GM19238 (cell line): ENCODE data around the gene LPCAT1.

Source experiments
- DNase-seq: peaks from one replicate; pipeline ENCODE4 v3.0.0; 2011; ENCODE audit warnings: low spot score; ENCODE audit not compliant: insufficient read length

Gene LPCAT1

DNA sequence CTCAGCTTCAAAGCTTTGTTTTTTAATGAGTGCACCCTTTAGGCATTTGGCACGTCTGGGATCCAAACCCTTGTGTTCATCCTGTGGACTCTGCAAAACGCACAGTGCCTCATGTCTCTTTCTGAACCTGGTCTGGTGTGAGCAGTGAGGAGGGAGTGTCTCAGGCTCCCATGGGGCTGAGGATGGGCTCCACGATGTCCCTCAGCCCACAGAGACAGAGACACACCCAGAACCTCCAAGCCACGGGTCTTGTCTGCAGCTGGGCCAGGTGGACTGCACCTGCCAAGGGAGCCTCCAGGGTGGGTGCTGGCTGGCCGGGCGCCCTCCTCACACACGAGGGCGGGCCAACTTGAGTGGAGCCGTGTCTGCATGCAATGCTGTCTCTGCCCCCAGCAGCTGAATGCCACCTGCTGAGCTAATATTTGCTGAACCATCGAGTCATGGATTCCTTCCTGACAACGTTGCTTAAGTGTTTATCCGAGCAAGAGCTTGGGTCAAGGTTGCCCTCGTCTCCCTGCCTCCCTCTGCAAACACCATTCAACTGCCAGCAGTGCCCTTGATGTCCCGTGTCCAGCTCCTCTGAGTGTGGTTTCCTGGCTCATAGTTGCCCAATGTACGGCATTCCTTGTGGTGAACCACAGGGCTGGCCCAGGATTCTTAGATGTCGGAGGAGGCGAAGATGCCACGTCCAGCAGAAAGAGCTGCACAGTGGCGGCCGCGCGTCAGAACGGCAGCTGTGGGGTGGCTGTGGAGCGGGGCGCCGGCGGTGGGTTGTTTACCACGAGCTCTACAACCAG is 31.4 kb upstream of the LPCAT1 start:
- DNase-seq: no peak

- DNase-seq: no peak
These were observed 30.7 kb upstream of the LPCAT1 start for GRCh38 chr5:1554410-1554967.

DNA sequence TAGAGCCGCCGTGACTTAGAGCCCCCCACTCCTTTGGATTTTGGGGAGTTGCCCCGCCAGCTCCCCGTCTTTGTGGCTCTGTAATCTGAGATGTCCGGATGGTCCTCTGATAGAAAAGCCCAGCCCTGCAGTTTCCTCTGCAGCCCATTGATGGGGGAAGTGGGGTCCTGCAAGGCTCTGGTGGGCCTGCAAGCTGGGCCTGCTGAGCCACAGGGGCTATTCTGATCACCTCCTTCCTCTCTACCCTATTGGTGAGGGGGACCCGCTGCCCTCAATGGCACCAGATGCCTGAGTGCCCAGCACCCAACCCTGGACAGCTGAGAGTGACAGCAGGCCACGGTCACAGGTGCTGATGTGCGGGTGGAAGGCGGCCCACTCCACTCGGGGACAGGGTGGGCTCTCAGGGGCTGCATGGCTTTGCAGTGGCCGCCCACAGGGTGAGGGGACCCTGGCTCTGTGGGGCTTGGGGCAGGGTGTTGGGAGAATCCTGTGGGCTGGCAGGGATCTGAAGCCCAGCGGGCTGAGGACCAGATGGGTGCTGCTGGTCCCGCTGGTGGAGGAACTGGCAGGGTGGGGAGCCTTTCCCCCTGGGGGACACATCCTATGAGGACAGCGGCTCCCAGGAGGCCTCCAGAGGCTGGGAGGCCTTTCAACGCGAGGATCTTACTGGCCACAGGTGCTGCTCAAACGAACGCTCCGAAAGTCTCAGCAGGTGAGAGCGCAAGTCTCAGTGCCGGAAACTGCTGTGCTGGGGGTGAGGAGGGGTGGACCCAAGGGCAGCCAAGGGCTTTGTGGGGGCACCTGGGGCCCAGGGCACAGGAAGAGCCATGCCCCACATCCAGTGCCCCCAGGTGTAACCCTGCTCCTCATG is 30.0 kb upstream of the LPCAT1 start:
- DNase-seq: no peak

DNA sequence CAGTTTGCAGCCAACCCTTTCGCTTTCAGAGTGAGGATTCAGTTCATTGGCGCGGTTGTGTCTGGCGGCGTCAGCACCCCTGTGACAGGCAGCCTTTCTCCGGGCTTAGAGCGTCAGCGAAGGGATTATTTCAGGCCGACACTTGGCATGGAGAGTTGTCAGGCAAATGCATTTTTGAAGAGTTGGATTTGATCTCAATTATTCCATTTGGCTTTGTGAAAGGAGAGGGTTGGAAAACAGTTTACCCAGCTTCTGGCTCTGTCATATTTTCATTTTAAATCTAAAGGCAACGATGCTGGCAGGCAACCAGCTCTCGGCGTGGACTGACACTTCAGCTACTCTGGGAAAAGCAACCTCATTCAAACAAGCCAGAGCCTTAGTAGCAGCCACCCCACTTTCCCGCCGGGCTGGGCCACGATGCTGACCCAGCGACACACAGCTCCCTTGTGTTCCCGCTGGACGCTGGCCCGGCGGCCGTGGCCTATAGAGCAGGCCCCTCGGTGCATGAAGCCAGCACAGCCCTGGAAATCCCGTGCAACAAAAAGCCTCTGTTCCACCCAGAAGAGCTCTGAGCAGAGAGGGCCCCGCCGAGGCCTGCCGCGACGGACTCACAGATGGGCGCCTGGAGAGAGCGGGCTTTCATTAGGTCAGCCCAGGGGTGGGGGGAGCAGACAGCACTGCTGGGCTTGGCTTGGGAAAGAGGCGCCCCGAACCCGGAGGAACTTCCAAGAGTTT is 28.9 kb upstream of the LPCAT1 start:
- DNase-seq: no peak

GRCh38 chr5:1551426-1552301 is 27.9 kb upstream of the LPCAT1 start:
- DNase-seq: no peak

DNA sequence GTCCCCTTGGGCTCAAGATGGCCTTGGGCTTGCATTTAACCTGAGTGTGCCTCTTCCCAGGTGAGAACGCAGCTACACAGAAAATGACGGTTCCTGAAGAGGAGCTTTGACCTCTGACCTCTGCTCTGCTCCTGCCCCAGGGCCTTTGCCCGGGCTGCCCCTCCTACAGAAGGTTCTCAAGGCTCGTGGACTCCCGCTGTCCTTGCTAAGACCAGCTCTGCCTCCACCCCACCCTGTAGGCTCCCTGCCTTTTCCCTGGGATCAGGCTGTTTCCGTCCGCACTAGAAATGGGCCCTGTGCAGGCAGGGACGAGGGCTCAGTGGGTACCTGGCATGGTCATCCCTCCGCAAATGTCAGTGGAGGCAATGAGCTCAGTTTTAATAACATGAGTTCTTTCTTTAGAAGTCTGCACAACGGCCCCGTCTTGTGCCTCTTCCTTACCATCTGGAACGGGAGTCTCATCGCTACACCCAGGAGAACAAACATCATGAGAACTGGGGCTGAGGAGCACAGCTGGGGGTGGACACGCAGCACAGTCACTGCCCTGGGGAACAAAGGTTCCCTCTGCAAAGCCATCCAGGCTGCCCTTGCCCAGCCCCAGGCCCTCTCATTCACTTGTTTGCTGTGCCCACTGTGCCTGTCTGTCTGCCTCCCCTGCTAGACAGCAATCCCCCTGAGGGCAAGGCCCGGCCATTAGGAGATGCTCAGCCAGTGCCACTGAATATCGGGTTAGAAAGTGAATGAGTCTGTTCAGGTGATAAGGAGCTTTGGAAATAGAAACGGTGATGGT is 26.7 kb upstream of the LPCAT1 start:
- no peak for DNase-seq

DNA sequence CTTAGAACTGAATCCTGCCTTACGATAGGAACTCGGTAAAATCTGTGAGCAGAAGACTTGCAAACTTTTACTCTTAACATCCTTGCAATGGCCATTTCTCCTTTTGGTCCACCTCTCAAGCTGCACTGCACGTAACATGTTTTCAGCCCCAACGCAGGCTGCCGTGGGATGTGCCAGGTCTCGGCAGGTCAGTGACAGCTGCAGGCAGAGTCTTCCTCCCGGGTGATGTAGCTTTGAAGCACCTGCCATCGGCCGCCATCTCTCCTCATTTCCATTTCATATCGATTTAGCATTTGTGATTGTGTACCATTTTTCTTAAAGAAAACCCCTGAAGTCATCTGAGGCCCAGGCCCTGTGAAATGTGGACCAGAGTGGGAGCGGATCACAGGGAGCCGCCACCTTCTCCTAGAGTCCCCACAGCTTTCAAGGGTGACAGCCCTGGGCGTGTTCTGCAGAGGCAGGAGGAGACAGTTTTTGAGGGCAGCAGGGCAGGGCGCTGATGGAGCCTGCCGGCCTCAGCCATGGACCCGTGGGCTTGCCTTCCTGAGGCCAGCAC is 25.8 kb upstream of the LPCAT1 start:
- DNase-seq: no peak

- no peak for DNase-seq
These were observed 25.1 kb upstream of the LPCAT1 start for GRCh38 chr5:1548702-1549474.

- no peak for DNase-seq
These were observed 23.9 kb upstream of the LPCAT1 start for GRCh38 chr5:1547655-1548054.

GRCh38 chr5:1547236-1547635 is 23.5 kb upstream of the LPCAT1 start:
- no peak for DNase-seq

DNA sequence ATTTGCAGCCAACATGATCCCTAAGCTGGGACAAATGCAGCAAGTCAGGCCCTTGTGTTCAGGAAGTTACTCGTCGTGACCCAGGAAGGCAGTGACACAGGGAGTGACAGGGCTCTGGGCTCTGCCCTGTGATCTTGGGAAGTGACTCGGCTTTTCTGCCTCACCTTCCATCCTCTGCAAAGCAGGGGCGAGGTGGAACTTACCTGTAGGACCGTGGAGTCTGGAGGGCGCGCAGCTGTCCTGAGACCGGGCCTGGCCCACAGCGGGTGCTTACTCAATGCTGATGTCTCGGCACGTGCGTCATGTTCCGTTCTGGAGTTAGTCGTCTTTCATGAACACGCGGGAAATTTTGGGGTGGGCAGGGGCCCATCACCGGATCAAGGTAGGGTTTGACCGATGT is 22.8 kb upstream of the LPCAT1 start:
- DNase-seq: no peak

DNA sequence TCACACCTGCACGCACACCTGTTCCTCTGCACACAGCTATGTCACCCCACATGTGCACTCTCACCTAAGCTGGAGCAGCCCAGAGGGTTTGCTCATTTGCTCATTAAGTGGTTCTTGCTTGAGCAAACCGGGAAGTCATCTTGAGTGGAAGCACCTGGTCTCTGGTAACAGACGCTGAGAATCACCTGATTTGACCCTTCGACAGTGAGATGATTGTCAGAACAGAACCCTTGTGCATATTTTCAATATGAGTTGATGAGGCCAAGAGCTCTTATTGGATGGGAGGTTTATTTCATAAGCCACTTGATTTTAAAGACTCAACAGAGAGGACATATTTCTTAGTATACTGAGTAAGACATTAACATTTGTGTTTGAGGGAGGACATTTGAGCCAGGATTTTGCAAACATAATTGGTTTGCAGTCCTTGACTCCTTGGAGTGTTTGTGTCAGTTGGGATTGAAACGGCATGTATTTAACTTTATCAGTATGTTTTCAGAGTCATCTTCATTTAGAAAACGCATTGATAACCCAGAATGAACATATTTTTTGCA is 22.1 kb upstream of the LPCAT1 start:
- no peak for DNase-seq

DNA sequence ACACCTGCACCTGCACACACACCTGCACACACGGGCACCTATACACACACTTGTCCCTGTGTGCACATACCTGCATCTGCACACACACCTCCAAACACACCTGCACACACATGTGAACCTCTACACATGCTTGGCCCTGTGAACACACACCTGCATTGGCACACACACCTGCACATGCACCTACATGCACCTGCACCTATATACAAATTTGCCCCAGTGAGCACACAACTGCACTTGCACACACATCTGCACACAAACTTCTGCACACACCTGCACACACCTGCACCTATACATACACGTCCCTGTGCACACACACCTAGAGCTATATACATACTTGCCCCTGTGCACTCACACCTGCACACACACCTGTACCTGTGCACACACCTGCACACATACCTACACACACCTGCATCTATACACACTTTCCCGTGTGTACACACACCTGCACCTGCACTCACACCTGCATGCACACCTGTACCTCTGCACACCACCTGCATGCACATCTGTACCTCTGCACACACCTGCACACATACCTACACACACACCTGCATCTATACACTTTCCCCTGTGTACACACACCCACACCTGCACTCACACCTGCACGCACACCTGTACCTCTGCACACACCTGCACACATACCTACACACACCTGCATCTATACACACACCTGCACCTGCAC is 21.5 kb upstream of the LPCAT1 start:
- DNase-seq: no peak

DNA sequence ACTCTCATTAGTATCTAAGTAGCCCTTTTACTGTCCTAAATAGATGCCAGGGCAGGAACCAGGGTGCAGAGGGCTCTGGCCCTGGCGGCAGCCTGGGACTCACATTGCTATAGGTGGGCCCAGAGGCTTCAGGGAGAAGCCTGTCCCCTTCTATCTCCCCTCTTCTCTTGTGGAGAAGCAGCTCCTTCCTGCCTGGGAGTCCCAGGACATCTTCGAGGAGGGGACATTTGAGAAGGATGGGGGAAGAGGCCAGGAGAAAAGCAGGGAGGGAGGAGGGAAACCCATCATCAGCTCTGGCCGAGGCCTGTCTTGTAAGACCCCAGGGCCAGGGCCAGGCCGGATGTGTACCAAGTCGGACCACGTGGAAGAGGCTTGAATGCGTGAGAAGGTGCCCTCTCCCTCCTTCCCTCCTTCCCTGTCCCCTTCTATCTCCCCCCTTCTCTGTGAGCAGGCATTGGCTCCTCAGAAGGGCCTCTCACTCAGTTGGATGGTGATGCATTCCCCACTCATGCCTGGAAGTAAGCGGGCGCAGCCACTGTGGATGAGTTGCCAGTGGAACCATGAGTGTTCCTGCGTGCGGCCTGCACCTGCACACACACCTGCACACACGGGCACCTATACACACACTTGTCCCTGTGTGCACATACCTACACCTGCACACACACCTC is 20.7 kb upstream of the LPCAT1 start:
- DNase-seq: no peak

DNA sequence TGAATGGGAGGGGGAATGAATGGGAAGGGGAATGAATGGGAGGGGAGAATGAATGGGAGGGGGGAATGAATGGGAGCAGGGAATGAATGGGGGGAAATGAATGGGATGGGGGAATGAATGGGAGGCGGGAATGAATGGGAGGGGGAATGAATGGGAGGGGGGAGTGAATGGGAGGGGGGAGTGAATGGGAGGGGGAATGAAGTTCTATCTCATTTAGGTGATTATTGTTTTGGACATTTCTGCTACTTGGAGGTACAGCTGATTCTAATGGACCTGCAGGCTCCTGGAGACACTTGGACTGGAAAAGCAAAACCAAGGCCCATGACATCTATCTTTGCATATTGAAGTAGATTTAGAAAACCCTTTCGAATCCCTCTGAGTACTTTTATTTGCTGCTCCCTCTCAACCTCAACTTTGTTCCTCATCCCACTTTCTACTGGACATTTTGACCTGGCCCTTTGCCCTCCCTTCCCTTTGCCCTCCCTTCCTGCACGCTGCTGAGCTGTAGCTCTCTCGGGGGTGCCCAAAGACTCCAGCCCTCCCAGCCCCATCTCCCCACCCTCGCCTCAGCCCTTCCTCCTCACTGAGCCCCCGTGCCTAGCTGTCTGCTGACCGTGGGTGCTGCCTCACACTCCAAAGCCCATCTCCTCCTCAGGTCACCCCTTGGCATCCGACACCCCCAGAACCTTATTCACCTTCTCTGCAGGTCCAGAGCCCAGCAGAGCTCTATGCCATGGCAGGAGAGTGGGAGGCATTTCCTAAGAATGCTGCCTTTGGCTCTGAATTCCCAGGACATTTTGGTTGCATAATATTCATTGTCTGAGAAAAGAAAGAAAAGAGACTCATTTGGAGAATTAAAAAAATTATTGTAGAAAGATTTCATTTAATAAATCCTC is 19.9 kb upstream of the LPCAT1 start:
- DNase-seq: no peak

DNA sequence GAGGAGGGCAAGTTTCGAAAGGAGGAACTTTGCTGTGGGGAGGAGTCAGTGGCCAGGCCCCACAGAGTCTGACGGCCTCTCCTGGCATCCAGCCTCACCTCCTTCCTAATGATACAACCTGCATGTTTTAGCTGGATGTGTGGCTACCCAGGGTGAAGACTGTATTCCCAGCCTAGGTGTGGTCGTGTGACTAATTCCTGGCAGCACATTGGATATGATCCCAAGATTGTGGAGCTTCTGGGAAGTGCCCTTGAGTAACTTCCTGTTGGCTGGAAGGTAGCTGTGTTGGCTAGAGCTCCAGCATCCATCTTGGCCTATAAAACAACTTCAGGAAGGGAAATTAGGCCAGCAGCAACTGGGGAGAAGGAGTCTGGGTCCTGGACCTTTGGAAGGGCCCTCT is 19.0 kb upstream of the LPCAT1 start:
- DNase-seq: no peak
